Measurements from ENCODE around the gene ISG15.
"Not testable (repeated sequence)": the region's sequence is repeated elsewhere in the genome, so short reads cannot be mapped to it uniquely, and the experiment has no call there.

ISG15 gene

DNA sequence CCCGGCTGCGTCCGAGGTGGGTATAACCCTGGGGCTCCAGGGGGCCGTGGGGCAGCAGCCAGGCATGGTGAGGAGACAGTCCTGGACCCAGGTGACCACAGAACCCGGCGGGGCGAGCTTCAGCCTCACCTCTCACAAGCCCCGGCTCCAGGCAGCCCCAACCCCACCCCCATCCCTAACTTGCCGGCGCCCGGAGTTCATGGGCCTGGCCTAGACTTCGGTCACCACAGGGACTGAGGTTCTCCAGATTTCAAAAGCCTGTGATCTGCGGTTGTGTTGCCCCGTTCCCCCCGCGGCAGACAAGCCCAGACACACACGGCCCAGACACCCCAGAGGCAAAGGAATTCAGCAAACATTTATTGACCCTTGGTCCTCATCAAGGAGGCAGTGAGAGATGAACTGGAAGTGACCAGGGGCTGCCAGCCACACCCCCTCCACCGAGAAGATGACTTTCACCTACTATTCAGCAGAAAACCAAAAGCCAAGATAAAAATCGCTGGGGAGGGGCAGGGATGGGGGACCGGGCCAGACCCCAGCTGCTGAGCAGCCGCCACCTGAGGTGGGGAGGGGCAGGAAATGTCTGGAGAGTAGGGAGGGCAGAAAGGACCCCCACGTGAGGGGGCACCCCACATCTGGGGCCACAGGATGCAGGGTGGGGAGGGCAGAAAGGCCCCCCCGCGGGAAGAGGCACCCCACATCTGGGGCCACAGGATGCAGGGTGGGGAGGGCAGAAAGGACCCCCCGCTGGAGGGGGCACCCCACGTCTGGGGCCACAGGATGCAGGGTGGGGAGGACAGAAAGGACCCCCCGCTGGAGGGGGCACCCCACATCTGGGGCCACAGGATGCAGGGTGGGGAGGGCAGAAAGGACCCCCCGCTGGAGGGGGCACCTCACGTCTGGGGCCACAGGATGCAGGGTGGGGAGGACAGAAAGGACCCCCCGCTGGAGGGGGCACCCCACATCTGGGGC is 17.3 kb upstream of the ISG15 start:
- DNase-seq = no peak

DNA sequence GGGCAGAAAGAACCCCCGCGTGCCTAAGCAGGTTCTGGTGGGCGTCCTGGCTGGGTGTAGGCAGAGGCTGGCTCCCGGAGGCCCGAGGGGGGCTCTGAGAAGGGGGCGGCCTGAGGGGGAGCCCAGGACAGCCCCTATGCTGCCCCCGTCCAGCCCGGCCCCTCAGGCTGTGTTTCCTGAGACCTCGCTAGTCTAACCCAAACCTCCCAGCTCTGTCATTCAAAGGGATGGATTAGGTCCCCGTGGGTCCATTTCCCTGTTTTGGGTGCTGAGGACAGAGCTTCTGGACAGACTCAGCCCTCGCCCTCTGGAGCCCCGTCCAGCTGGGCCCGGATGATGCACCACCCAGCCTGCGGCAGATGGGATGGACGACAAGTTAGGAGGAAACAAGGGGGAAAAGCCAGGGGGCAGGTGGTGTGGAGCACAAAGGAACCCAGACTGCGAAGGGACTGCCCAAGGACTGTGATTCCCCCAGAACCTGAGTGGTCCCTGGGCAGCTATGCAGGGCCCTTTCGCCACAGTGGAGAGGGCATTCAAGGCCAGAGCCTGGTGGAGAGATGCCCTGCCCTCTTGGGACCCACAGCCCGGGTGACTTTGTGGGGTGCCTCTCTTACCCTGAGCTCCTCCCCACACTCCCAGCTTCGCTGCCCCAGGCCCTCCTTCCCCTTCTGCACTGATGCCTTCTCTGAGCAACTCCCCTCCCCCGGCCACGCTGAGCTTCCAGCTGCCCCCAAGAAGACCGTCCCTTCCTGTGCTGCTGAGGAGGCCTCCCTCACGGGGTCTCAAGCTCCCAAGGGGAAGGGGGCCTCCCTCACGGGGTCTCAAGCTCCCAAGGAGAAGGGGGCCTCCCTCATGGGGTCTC is 16.2 kb upstream of the ISG15 start:
- no peak for DNase-seq

DNA sequence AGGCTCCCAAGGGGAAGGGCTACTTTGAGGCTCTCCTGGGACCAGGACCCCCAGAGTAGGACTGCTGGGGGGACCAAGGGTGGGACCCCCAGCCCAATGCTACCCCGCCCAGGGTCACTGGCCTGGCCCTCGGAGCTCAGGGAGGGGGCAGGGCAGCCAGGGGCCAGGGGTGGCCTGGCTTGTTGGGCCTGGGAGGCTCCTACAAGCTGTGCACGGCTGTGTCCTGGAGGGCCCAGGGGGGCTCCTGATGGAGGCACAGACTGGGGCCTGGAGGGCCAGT is 15.6 kb upstream of the ISG15 start:
- DNase-seq = no peak

DNA sequence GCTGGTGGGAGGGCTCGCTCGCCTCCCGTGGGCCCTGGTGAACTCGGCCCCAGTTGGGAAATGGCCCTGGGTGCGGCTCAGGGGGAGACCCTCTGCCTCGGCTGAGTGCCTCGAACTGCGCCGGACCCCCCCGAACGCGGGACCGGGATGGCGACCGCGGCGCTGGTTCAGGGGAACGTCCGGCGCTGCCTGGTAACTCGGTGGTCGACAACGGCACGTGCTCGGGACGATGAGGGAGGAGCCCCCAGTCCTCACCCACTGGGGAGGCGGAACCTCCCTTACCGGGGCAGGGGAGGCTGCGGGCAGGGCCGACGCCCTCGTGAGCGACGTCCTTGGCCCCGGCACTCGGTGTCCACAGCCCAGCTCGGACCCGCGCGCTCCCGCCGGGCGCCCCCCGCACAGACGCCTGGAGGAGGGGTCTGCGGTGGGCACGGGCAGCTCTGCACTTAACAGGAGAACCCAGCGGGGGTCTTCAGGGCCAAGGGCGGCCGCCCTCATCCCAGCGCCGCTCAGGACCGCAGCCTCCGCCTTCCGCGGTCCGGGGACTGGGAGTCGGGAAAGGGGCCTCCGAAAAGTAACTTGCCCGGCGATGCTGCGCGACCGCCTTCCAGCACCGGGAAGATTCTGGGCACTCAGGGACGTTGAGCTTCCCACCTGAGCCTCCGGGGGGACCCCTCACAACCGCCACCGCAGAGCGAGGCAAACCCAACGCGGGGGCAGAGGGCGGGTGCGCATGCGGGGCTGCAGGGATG is 15.1 kb upstream of the ISG15 start:
- no peak for DNase-seq

DNA sequence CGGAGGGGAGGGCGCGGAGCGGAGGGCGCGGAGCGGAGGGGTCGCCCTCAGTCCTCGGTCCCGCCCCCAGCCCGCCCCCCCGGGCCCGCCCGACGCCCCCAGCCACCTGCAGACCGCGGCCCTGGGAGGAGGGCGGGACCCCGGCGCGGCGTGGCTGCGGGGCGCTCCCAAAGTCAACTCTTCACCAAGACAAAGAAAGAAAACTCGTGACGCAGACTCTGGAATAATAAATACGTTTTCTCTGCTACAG is 14.6 kb upstream of the ISG15 start:
- no peak for DNase-seq

DNA sequence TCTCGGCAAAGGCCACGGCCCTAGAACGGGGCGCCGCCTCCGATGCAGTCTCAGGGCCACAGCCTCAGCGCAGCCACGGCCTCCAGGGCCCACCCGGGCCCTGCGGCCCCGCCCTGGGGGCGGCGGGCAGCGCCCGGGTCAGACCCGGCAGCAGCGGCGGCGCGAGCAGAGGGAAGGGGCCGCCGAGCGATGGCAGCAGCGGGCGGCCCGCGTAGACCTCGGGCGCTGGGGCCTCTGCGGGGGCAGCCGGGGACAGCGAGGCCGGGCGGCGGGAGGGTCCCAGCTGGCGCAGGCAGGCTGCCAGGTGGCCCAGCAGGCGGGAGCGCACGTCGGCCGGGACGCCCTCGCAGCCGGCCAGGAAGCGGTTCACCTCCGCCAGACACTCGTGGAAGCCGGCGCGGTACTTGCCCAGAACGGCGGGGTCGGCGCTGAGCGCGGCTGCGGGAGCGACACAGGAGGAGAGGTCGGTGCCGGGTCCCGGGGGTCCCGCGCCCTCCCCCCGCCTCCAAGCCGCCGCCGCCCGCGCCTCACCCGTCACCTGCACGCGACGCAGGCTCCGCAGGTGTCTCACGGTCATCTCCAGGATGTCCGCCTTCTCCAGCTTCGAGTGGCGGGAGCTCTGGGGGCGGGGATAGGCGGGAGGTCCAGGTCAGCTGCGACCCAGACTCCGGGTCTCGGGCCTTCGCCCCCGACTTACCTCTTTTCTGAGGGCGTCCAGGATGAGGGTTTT is 14.1 kb upstream of the ISG15 start:
- no peak for DNase-seq

DNA sequence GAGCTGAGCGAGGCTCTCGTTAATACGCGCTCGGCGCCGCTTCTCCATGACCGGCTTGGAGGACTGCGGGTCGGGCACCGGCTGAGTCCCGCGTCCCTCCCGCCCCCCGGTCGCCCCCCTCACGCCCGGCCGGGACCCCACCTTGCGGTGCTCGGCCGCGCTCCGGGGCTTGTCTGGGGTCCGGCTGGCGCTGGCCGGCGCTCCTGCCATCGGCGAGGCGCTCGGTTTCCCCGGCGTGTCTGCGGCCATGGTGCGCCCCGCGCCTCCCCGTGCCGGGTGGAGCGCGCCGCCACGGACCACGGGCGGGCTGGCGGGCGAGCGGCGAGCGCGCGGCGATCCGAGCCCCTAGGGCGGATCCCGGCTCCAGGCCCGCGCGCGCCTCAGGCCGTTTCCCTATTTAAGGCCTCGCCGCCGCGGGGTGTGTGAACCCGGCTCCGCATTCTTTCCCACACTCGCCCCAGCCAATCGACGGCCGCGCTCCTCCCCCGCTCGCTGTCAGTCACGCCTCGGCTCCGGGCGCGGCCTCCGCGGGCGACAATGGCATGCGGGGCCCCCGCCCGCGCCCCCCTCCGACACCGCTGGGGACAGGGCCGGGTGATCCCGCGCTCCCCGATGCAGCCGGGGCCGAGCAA is 13.5 kb upstream of the ISG15 start, which contains the start of gene HES4:
HES4 (minus strand) TSS at position 373 of the 632 bp plus-strand sequence; CDS start at position 249, 124 bp downstream.
- no peak for DNase-seq

DNA sequence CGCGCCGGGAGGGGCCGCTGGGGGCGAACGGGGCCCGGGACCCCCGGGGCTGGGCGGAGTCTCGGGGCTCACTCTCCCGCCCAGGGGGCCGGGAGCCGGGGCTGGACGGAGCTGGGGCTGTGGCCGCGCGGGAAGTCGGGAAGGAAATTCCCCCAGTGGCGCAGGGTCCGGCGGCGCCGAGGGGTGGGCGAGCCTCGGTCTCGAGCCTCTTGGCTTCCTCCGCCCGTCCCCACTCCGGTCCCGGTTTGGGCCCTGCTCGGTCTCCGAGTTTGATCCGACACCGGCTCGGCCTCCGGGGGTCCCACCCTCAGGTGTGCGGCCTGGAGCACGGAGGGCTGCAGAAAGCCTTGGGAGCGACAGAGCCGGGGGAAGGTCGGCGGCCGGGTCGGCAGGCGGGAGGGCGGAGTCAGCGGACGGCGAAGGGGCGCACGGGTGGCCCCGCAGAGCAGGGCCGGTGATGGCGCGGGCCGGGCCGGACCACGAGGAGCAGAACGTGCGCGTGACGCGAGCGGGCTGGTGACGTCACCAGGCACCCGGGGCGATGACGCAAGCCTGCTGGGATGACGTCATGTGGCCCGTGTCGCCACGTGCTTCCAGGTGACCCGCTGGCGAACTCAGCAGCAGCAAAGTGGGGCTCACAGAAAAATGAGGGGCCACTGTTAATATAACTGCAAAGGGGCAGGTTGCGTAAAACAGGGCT is 12.8 kb upstream of the ISG15 start:
- DNase-seq = peak; percentile 90

DNA sequence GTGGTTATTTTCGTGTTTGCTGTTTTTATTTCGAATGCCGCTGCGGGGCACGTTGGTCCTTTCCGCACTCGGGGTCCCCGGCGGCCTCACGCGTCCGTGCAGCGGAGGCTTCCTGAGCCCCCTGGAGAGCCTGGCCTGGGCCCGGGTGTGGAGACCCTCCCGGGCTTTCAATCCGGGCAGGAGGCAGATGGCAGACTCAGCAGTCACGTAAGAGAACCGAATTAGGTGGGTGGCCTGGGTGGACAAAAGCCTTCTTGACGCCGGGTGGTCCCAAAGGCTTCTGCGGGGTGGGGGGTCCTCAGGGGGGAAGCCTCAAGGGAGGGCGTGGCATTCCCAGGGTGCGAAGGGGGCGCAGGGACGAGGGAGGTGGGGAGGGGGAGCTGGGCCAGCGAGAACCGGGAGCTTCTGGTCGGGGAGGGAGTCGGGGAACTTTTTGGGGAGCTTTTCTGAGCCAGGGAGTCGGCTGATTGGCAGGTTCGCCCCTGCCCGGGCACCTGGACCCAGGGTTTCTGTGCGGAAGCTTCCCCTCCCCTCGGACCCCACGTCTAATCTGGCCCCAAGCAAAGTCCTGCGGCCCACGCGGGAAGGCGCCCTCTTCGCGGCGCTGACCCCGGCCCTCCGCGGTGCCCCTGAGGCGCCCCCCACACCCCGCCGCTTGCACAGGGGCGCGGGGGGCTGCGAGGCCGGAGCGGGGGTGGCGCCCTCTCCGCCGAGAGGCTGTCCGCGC is 12.1 kb upstream of the ISG15 start:
- DNase-seq = no peak

DNA sequence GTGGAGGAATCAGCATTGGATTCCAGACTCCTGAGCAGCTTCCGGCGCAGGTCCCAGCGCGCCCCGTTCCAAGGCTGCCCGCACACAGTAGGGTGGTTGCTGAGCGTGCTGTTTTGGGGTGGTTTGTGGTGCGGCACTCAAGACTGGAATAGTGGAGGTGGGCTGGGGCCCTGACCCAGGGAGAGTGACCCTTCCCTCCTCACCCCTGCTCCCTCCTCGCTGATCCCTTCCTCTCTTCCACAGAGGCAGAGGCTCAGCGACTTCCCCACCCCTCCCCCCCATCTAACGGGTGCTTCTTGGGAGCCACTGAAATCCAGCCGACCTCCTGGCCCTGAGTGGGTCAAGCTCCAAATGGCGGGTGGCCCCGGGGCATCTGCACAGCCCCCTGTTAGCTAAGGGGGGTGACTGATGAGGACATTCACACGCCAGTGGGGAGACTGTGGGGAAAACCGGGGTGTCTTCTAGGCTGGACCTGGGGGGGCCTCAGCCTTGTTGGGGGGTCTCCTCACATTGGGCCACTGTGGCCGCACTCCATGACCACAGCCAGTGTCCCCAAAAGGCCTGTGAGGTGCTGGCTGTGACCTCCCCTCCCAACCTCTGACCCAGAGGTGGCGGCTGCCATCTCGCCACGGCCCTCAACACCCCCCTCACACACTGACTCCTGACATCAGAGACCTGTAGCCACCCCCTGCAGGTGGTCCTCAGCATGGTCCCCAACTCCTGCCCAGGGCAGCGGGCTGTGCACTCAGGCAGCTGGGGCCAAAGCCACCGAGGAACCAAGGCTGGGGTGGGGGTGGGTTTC is 9.5 kb upstream of the ISG15 start:
- DNase-seq = no peak

DNA sequence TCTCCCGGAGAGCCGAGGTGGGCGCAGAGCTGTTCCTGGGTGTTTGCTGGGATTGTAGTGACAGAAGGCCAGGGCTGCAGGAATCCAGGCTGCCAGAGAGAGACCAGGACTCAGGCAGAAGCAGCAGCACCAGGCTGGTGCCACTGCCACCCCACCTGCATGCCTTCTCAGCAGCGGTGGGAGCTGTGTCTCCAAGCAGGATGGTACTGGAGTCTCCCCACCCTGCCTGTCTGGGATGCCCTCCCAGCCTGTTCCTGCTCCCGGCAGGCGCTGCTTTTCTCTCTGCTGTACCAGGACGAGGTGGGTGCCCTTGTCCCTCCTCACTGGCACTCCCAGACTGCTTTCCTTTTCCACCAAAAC is 8.9 kb upstream of the ISG15 start:
- no peak for DNase-seq

DNA sequence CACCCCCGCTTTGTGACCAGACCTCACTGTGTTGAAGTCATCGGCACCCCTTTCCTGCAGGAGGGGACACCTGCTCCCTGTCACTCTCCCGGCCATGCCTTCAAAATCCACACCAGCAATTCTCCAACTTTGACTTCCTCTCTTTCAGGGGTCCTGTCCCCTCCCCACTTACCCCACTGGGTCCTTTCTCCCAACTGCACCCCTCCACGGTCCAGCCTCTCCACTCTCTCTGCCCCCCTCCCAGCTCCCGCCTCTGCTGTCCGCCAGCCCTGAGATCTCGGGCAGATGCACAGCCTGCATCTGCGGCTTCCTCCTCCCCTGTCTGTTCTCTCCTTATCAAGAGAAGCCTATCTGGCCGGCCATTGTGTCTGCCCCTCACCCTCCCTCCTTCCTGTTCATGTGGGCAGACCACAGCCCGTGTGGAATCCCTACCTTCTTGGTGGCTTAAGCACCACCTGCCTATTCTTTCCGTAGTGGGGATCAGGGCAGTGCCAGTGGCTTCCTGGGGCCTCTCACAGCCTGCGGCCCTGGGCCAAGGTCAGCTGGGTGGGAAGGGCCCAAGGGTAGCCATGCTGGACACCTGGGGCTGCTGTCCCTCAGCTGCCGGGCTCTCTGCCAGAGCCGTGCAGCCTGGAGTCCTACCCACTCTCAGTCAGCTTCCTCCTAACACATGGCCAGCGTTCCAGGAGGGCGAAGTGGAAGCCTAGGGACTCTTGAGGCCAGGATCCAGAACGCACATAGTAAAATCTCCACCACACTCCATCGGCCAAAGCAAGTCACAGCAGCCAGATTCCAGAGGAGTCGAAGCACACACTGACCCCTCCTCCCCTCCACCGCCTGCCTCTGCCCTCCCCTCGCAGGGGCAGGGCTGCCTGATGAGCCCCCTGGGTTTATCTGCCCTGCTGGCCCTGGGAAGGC is 8.3 kb upstream of the ISG15 start:
- no peak for DNase-seq

DNA sequence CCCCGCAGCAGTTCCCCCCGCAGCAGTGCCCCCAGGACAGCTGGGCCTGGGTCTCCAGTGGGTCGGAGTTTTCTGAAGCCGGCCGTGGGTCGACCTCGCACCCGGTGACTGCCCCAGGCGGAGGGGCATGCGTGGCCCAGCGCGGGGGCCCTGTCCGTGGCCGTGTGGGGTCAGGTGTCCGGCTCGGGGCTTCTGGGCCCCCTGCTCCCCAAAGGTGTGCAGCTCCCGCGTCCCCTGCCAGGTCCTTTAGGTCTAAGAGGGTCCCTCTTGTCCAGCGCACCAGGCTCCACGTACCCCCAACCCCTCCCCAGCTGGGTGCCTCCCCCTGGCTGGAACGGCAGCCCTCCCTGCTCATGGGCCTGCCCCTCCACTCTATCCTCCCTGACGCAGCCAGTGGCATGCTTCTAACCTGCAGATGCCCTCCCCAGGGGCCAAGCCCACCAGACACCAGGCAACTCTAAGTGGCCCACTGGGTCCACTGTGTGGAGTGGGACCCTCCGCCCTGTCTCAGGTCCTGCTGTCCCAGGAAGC is 7.5 kb upstream of the ISG15 start:
- no peak for DNase-seq

DNA sequence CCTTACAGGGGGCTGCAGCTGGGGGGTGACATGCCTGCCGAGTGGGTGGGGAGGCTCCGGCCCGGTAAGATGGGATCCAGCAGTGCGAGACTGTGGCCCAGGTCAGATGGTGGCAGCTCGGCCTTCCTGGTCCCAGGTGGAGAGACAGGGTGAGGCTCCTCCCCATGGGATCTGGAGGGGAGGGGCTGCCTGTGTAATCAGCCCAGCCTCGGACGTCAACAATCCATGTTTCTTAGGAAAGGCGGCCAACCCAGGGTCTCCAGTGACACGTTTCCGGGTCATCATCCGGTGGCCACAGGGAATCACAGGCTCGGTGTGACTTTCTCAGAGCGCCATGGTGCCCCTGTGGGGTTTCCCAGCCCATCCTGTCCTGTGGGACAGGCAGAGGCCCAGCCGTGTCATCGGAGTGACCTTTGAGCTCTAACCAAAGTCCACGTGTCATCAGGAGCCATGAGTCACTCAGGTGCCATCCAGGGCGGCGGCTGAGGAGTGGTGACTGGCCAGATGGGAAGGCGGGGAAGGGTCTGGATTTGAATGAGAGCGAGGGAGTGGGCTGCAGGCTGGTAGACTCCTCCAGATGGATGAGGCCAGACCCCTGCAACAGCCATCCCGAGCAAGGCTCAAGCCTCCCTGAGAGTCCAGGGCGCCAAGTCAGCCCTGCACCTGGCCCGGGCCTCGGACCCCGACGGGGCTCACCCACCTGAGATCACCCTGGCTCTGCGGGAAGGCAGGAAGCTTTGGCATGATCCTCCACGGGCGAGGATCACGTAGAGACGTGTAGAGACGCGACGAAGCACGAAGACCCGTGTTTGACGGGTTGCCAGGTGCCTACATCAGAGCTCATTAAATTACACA is 6.8 kb upstream of the ISG15 start:
- no peak for DNase-seq

DNA sequence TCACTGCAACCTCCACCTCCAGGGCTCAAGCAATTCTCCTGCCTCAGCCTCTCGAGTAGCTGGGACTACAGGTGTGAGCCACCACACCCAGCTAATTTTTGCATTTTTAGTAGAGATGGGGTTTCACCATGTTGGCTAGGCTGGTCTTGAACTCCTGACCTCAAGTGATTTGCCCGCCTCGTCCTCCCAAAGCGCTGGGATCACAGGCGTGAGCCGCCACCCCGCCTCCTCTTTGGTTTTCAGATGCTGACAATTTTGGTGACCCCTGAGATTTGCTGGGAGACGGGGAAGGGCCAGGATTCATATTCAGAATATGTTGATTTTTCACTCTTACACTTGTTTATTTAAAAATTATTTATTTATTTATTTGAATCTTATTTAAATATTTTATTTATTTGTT is 3.2 kb upstream of the ISG15 start:
- not testable (repeated sequence) for DNase-seq

DNA sequence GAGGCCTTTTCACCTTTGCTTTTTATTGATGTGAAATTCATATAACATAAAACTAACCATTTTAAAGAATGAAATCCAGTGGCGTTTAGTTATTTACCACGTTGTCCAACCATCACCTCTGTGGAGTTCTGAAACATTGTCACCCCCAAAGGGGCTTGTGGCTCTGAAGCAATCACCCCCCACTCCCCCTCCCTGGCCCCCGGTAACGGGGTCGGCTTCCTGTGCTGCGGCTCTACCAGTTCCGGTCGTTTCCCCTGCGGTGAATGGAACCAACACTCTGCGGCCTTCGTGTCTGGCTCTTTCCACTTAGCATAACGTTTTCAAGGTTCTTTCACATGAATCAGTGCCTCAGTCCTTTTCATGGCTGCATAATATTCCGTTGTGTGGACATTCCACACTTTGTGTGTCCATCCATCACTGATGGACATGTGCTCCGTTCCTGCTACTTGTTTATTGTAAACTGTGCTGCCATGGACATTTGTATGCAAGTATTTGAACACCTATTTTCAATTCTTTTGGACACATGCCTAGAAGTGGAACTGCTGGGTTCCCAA is 1.8 kb upstream of the ISG15 start:
- DNase-seq = no peak

DNA sequence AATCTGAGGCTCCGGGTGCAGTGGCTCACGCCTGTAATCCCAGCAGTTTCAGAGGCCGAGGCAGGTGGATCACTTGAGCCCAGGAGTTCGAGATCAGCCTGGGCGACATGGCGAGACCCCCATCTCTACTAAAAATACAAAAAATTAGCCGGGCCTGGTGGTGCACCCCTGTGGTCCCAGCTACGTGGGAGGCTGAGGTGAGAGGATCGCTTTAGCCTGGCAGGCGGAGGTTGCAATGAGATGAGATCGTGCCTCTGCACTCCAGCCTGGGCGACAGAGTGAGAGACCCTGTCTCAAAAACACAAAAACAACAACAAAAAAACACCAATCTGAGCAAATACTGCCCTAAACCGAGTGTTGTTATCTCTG is 577 bp upstream of the ISG15 start:
- not testable (repeated sequence) for DNase-seq

All from activated CD8-positive, alpha-beta memory T cell treated with anti-CD3 and anti-CD28 coated beads, Interleukin-2, amount 50 U/mL, for 48 hours (primary cell).